HEK293 (cell line): ENCODE results near the gene TSPAN9.

ENCODE experiments used
- CTCF ChIA-PET: fragments of 350-600 bp; formaldehyde crosslinking; extraction: SDS; loops from one replicate; lab custom pipeline; 2021; ENCODE audit warnings: antibody characterized with exemption; lab: Yijun Ruan, JAX
- POLR2A ChIA-PET: fragments of 300-600 bp; formaldehyde crosslinking; extraction: SDS; loops from one replicate; lab custom pipeline; 2020; ENCODE audit warnings: antibody characterized with exemption, inconsistent platforms; lab: Yijun Ruan, JAX
- H3K27ac ChIP-seq: fragments of 200-500 bp; sonication (Bioruptor generic); 2 replicates; pipeline ENCODE4 v1.5.1; 2014; ENCODE audit warnings: low read depth, low read length, control low read depth, inconsistent platforms; ENCODE audit errors: extremely low read depth
- H3K36me3 ChIP-seq, 2 experiments: fragments of 200-500 bp in 1 of 2; sonication (Bioruptor generic) in 1 of 2; 1 replicate in 1 of 2; 2 replicates in 1 of 2; pipeline ENCODE4 v1.5.1; 2014 to 2017; ENCODE audit warnings: inconsistent platforms in 2 of 2, low read length in 2 of 2; ENCODE audit not compliant: control insufficient read depth in 2 of 2, insufficient read depth in 1 of 2
- H3K4me1 ChIP-seq: fragments of 200-500 bp; sonication (Bioruptor generic); 2 replicates; pipeline ENCODE4 v1.5.1; 2014; ENCODE audit warnings: mild to moderate bottlenecking, low read length, inconsistent platforms; ENCODE audit not compliant: control insufficient read depth, insufficient read depth
- H3K4me3 ChIP-seq: 2 replicates; pipeline ENCODE4 v1.5.1; 2011; ENCODE audit warnings: low read depth, mild to moderate bottlenecking, control low read depth, low read length, moderate library complexity
- H3K9me3 ChIP-seq: fragments of 200-500 bp; sonication (Bioruptor generic); 2 replicates; pipeline ENCODE4 v1.5.1; 2014; ENCODE audit warnings: low read depth, low read length, inconsistent platforms; ENCODE audit not compliant: control insufficient read depth, insufficient read depth
- AEBP2 ChIP-seq: fragments of 450-650 bp; formaldehyde crosslinking; IDR thresholded peaks from 2 replicates; pipeline ENCODE4 v1.5.1; 2016; ENCODE audit warnings: missing biosample characterization, missing genetic modification characterization, borderline replicate concordance
- EGR2 ChIP-seq: fragments of 450-650 bp; formaldehyde crosslinking; IDR thresholded peaks from 2 replicates; pipeline ENCODE4 v1.5.1; 2016; ENCODE audit warnings: low read depth, missing biosample characterization, missing genetic modification characterization
- ELK4 ChIP-seq: IDR thresholded peaks from 2 replicates; pipeline ENCODE4 v1.6.1; 2011; ENCODE audit warnings: mild to moderate bottlenecking, low read depth, low read length, borderline replicate concordance
- KLF1 ChIP-seq: fragments of 450-650 bp; formaldehyde crosslinking; IDR thresholded peaks from 2 replicates; pipeline ENCODE4 v1.5.1; 2016; ENCODE audit warnings: missing biosample characterization, missing genetic modification characterization
- OSR2 ChIP-seq: fragments of 450-650 bp; formaldehyde crosslinking; IDR thresholded peaks from 2 replicates; pipeline ENCODE4 v1.5.1; 2016; ENCODE audit warnings: missing biosample characterization, missing genetic modification characterization
- PATZ1 ChIP-seq: fragments of 450-650 bp; formaldehyde crosslinking; IDR thresholded peaks from 2 replicates; pipeline ENCODE4 v1.5.1; 2016; ENCODE audit warnings: missing biosample characterization, missing genetic modification characterization
- SP7 ChIP-seq: fragments of 450-650 bp; formaldehyde crosslinking; IDR thresholded peaks from 2 replicates; pipeline ENCODE4 v1.5.1; 2016; ENCODE audit warnings: missing biosample characterization, missing genetic modification characterization
- WT1 ChIP-seq: fragments of 450-650 bp; formaldehyde crosslinking; IDR thresholded peaks from 2 replicates; pipeline ENCODE4 v1.5.1; 2016; ENCODE audit warnings: missing biosample characterization, missing genetic modification characterization
- ZBTB17 ChIP-seq: fragments of 450-650 bp; formaldehyde crosslinking; IDR thresholded peaks from 2 replicates; pipeline ENCODE4 v1.5.1; 2016; ENCODE audit warnings: missing biosample characterization, missing genetic modification characterization
- ZBTB48 ChIP-seq: fragments of 450-650 bp; formaldehyde crosslinking; IDR thresholded peaks from 2 replicates; pipeline ENCODE4 v1.5.1; 2016; ENCODE audit warnings: missing biosample characterization, missing genetic modification characterization
- ZBTB6 ChIP-seq: fragments of 450-650 bp; formaldehyde crosslinking; IDR thresholded peaks from 2 replicates; pipeline ENCODE4 v1.5.1; 2017; ENCODE audit warnings: missing biosample characterization, missing genetic modification characterization
- ZBTB8A ChIP-seq: fragments of 450-650 bp; formaldehyde crosslinking; IDR thresholded peaks from 2 replicates; pipeline ENCODE4 v1.5.1; 2016; ENCODE audit warnings: missing biosample characterization, missing genetic modification characterization
- ZFHX2 ChIP-seq: fragments of 450-650 bp; formaldehyde crosslinking; conservative IDR thresholded peaks from 2 replicates; pipeline ENCODE4 v1.5.1; 2016; ENCODE audit warnings: missing biosample characterization, missing genetic modification characterization
- ZFP37 ChIP-seq: fragments of 450-650 bp; formaldehyde crosslinking; IDR thresholded peaks from 2 replicates; pipeline ENCODE4 v1.5.1; 2016; ENCODE audit warnings: missing biosample characterization, missing genetic modification characterization
- ZIC2 ChIP-seq: fragments of 450-650 bp; formaldehyde crosslinking; IDR thresholded peaks from 2 replicates; pipeline ENCODE4 v1.5.1; 2016; ENCODE audit warnings: missing biosample characterization, missing genetic modification characterization
- ZNF266 ChIP-seq: fragments of 450-650 bp; formaldehyde crosslinking; IDR thresholded peaks from 2 replicates; pipeline ENCODE4 v1.5.1; 2016; ENCODE audit warnings: missing biosample characterization, missing genetic modification characterization, low read depth
- ZNF341 ChIP-seq: fragments of 450-650 bp; formaldehyde crosslinking; IDR thresholded peaks from 2 replicates; pipeline ENCODE4; 2016; ENCODE audit warnings: low read depth, missing biosample characterization, missing genetic modification characterization
- ZNF394 ChIP-seq: fragments of 450-650 bp; formaldehyde crosslinking; IDR thresholded peaks from 2 replicates; pipeline ENCODE4 v1.5.1; 2016; ENCODE audit warnings: missing biosample characterization, missing genetic modification characterization, mild to moderate bottlenecking, moderate library complexity, borderline replicate concordance
- ZNF629 ChIP-seq: fragments of 450-650 bp; formaldehyde crosslinking; IDR thresholded peaks from 2 replicates; pipeline ENCODE4 v1.5.1; 2017; ENCODE audit warnings: missing biosample characterization, missing genetic modification characterization
- ZNF747 ChIP-seq: fragments of 450-650 bp; formaldehyde crosslinking; IDR thresholded peaks from 2 replicates; pipeline ENCODE4 v1.5.1; 2016; ENCODE audit warnings: missing biosample characterization, missing genetic modification characterization
- ZNF777 ChIP-seq: fragments of 450-650 bp; formaldehyde crosslinking; IDR thresholded peaks from 2 replicates; pipeline ENCODE4 v1.5.1; 2017; ENCODE audit warnings: missing biosample characterization, missing genetic modification characterization, borderline replicate concordance

The TSPAN9 gene

GRCh38 chr12:3217683-3218079 is 140.5 kb downstream of the TSPAN9 start:
- ChIA-PET POLR2A (no interaction called here), CTCF (interaction anchor here (1.3 to 7.1 kb wide), 4 partner anchors 15 to 82 kb away, joined by 4 to 36 read pairs (median 10); no protein-coding TSS in a partner anchor)
- H3K4me3 ChIP-seq: no peak overlapping the region
- H3K27ac ChIP-seq: no peak overlapping the region
- H3K9me3 ChIP-seq: no peaks in the 10 kb centered on the region
- peaks cover 6% of the 10 kb centered on the region; the same call in 1 of the 2 replicates for H3K4me1 ChIP-seq
- H3K36me3 ChIP-seq: no peaks in the 10 kb centered on the region
- TF ChIP-seq ZNF777 (tag by site-specific recombination): no peak
- TF ChIP-seq ZNF747 (tag by site-specific recombination): no peak
- no peak for TF ChIP-seq ZFP37 (tag by site-specific recombination)
- TF ChIP-seq ELK4: no peak
- TF ChIP-seq ZBTB6 (tag by site-specific recombination): no peak
- 0 out of 2 replicates have a peak, but pooled peaks have one; percentile 3 for TF ChIP-seq ZNF629 (tag by site-specific recombination)

- ChIA-PET CTCF (interaction anchor here (0.7 to 7.1 kb wide), 5 partner anchors 10 to 419 kb away, joined by 3 to 36 read pairs (median 8); no protein-coding TSS in a partner anchor), POLR2A (no interaction called here)
- Histone ChIP-seq H3K9me3 (no peaks in the 10 kb centered on the region), H3K36me3 (no peaks in the 10 kb centered on the region), H3K4me1 (peaks cover 6% of the 10 kb centered on the region; the same call in 1 of the 2 replicates), H3K4me3 (no peak overlapping the region), H3K27ac (no peak overlapping the region)
- TF ChIP-seq ZFHX2 (tag by site-specific recombination) (peak; percentile 56), ZBTB48 (tag by site-specific recombination) (peak; percentile 26; the same call in 1 of the 2 replicates), SP7 (peak; percentile 81), AEBP2 (tag by site-specific recombination) (no peak), ZBTB17 (tag by site-specific recombination) (peak; percentile 35), ZNF394 (tag by site-specific recombination) (peak; percentile 43; the same call in 1 of the 2 replicates), KLF1 (tag by site-specific recombination) (peak; percentile 39; the same call in 1 of the 2 replicates), PATZ1 (tag by site-specific recombination) (peak; percentile 67), ZNF341 (peak; percentile 37; the same call in 1 of the 2 replicates), WT1 (peak; percentile 56; the same call in 1 of the 2 replicates), ZBTB6 (tag by site-specific recombination) (no peak), ZIC2 (peak; percentile 51), EGR2 (tag by site-specific recombination) (peak; percentile 48), OSR2 (tag by site-specific recombination) (peak; percentile 27; the same call in 1 of the 2 replicates), ZBTB8A (peak; percentile 56), ZNF266 (tag by site-specific recombination) (no peak)
Observed at GRCh38 chr12:3218228-3219171, 141.3 kb downstream of the TSPAN9 start.
